OCI-LY1 (cell line): ENCODE data around the gene GALNT17.

Source experiments
- H2AFZ ChIP-seq: fragments of 200-600 bp; sonication (generic), shearing (Covaris generic); 2 replicates; pipeline ENCODE4 v1.6.0; 2014; ENCODE audit warnings: antibody characterized with exemption, mild to moderate bottlenecking, low read length
- H3F3A ChIP-seq: fragments of 200-600 bp; sonication (generic), shearing (Covaris generic); 2 replicates; pipeline ENCODE4 v1.6.0; 2014; ENCODE audit warnings: mild to moderate bottlenecking, antibody characterized with exemption, low read length, moderate library complexity; ENCODE audit not compliant: insufficient read depth
- H3K27ac ChIP-seq: fragments of 200-600 bp; sonication (generic); 2 replicates; pipeline ENCODE4 v1.5.1; 2014; ENCODE audit warnings: low read length, mixed run types, mild to moderate bottlenecking, low read depth; ENCODE audit not compliant: poor library complexity, severe bottlenecking
- H3K27me3 ChIP-seq: fragments of 200-600 bp; sonication (generic); 2 replicates; pipeline ENCODE4 v1.6.0; 2014; ENCODE audit warnings: antibody characterized with exemption, mild to moderate bottlenecking, low read length, moderate library complexity; ENCODE audit not compliant: insufficient read depth
- H3K36me3 ChIP-seq: fragments of 200-600 bp; sonication (generic); 2 replicates; pipeline ENCODE4 v1.6.1; 2014; ENCODE audit warnings: mild to moderate bottlenecking, antibody characterized with exemption, low read length, moderate library complexity, mixed read lengths; ENCODE audit not compliant: insufficient read depth
- H3K4me1 ChIP-seq: fragments of 200-600 bp; sonication (generic); 2 replicates; pipeline ENCODE4 v1.5.1; 2014; ENCODE audit warnings: mild to moderate bottlenecking, low read length, moderate library complexity; ENCODE audit not compliant: insufficient read depth, severe bottlenecking
- H3K4me2 ChIP-seq: fragments of 200-600 bp; sonication (generic), shearing (Covaris generic); 2 replicates; pipeline ENCODE4 v1.6.1; 2014; ENCODE audit warnings: low read length
- H3K4me3 ChIP-seq: fragments of 200-600 bp; sonication (generic); 2 replicates; pipeline ENCODE4 v1.5.1; 2014; ENCODE audit warnings: low read length, low read depth, mild to moderate bottlenecking, mixed read lengths; ENCODE audit not compliant: poor library complexity, severe bottlenecking
- H3K79me2 ChIP-seq: fragments of 200-600 bp; shearing (Covaris generic); 2 replicates; pipeline ENCODE4 v1.6.1; 2016; ENCODE audit warnings: mixed run types, low read length, mixed read lengths; ENCODE audit not compliant: insufficient read depth
- H3K9ac ChIP-seq: fragments of 200-600 bp; sonication (generic), shearing (Covaris generic); 2 replicates; pipeline ENCODE4 v1.6.1; 2014; ENCODE audit warnings: mild to moderate bottlenecking, low read length, mixed read lengths
- H3K9me2 ChIP-seq: fragments of 200-600 bp; sonication (generic), shearing (Covaris generic); 2 replicates; pipeline ENCODE4 v1.6.1; 2014; ENCODE audit warnings: low read depth, mild to moderate bottlenecking, low read length, mixed read lengths
- H3K9me3 ChIP-seq: fragments of 200-600 bp; shearing (Covaris generic); 2 replicates; pipeline ENCODE4 v1.6.1; 2014; ENCODE audit warnings: low read length, mixed read lengths
- H4K20me1 ChIP-seq: fragments of 200-600 bp; sonication (generic), shearing (Covaris generic); 2 replicates; pipeline ENCODE4 v1.6.0; 2016; ENCODE audit warnings: mild to moderate bottlenecking, low read length; ENCODE audit not compliant: insufficient read depth
- CTCF ChIP-seq: fragments of 200-600 bp; sonication (generic), shearing (Covaris generic); IDR thresholded peaks from 2 replicates; pipeline ENCODE4 v1.5.1; 2017; ENCODE audit warnings: mild to moderate bottlenecking, antibody characterized with exemption, low read length, moderate library complexity, mixed read lengths
- EZH2 ChIP-seq: fragments of 200-600 bp; sonication (generic), shearing (Covaris generic); IDR thresholded peaks from 2 replicates; pipeline ENCODE4 v1.8.0; 2017; ENCODE audit warnings: borderline replicate concordance, mixed run types, mild to moderate bottlenecking, antibody characterized with exemption, low read length, moderate library complexity, mixed read lengths

Gene GALNT17

DNA sequence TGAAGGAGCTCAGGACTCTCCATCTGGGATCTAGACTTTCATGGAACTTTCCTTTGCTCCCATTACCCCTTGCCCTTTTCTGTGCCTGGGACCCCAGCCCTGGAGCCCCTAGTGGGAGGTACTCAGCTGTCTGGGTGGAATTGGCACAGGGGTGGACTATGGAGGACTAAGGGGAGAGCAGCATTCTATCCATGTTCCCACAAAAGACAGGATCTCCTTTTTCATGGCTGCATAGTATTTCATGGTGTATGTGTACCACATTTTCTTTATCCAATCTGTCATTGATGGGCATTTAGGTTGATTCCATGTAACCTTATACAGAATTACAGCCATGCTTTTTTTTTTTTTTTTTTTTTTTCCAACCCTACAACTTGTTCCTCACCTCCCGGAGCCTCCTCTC lies 89.1 kb downstream of the GALNT17 start:
- Histone ChIP-seq H3K4me3 (no peak overlapping the region), H3K9ac (no peak overlapping the region), H3K9me2 (no peaks in the 10 kb centered on the region), H2AFZ (no peak overlapping the region), H3K4me1 (no peaks in the 10 kb centered on the region), H3K36me3 (no peaks in the 10 kb centered on the region), H3K27me3 (no peaks in the 10 kb centered on the region), H4K20me1 (no peaks in the 10 kb centered on the region), H3K79me2 (no peaks in the 10 kb centered on the region), H3F3A (no peaks in the 10 kb centered on the region), H3K27ac (no peak overlapping the region), H3K4me2 (no peak overlapping the region), H3K9me3 (no peaks in the 10 kb centered on the region)
- TF ChIP-seq EZH2 (no peak), CTCF (no peak)

GRCh38 chr7:71221549-71221948 lies 89.6 kb downstream of the GALNT17 start:
- no peak overlapping the region for H3K27ac ChIP-seq
- H3K9ac ChIP-seq, result no peak overlapping the region
- no peak overlapping the region for H3K4me2 ChIP-seq
- no peaks in the 10 kb centered on the region for H3K9me2 ChIP-seq
- H2AFZ ChIP-seq, result no peak overlapping the region
- H3K79me2 ChIP-seq, result no peaks in the 10 kb centered on the region
- H3F3A ChIP-seq, result no peaks in the 10 kb centered on the region
- H3K4me3 ChIP-seq, result no peak overlapping the region
- no peaks in the 10 kb centered on the region for H3K4me1 ChIP-seq
- H3K36me3 ChIP-seq, result no peaks in the 10 kb centered on the region
- no peaks in the 10 kb centered on the region for H3K9me3 ChIP-seq
- no peaks in the 10 kb centered on the region for H3K27me3 ChIP-seq
- H4K20me1 ChIP-seq, result no peaks in the 10 kb centered on the region
- TF ChIP-seq EZH2 (no peak), CTCF (no peak)

GRCh38 chr7:71227126-71227525 lies 95.2 kb downstream of the GALNT17 start:
- no peak overlapping the region for H3K27ac ChIP-seq
- no peak overlapping the region for H2AFZ ChIP-seq
- no peaks in the 10 kb centered on the region for H3K79me2 ChIP-seq
- no peaks in the 10 kb centered on the region for H4K20me1 ChIP-seq
- no peaks in the 10 kb centered on the region for H3K27me3 ChIP-seq
- no peaks in the 10 kb centered on the region for H3K9me2 ChIP-seq
- no peak overlapping the region for H3K9ac ChIP-seq
- H3K4me3 ChIP-seq, result no peak overlapping the region
- H3F3A ChIP-seq, result no peaks in the 10 kb centered on the region
- no peaks in the 10 kb centered on the region for H3K4me1 ChIP-seq
- no peak for TF ChIP-seq CTCF
- TF ChIP-seq EZH2, result no peak
- H3K4me2 ChIP-seq, result no peak overlapping the region
- no peaks in the 10 kb centered on the region for H3K36me3 ChIP-seq
- H3K9me3 ChIP-seq, result no peaks in the 10 kb centered on the region
